ENCODE measurements around the gene ZFHX2.

DNA sequence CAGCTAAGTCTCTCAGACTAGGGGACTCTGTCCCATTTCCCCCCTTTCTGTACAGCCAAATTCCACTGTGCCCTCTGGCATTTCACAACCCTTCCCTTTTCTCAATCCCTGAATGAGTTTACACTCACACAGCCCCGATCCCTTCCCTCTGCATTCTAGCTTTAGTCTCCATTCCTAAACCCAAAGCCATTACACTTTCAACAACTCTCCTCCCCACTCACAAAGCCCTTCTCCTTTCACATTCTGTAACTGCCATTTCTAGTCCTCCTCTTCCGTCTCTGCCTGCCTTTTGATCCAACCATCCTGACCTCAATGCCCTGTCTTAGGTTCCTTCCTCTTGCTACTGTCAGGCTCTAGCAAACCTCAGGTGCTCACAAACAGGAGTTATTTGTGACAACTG lies 3.6 kb downstream of the ZFHX2 start:
- no peak for TF ChIP-seq EZH2 (IDR thresholded peaks at IDR 0.05; ENCODE audit: borderline replicate concordance, low read depth, low read length, severe bottlenecking)
- TF ChIP-seq, protein P1, sequence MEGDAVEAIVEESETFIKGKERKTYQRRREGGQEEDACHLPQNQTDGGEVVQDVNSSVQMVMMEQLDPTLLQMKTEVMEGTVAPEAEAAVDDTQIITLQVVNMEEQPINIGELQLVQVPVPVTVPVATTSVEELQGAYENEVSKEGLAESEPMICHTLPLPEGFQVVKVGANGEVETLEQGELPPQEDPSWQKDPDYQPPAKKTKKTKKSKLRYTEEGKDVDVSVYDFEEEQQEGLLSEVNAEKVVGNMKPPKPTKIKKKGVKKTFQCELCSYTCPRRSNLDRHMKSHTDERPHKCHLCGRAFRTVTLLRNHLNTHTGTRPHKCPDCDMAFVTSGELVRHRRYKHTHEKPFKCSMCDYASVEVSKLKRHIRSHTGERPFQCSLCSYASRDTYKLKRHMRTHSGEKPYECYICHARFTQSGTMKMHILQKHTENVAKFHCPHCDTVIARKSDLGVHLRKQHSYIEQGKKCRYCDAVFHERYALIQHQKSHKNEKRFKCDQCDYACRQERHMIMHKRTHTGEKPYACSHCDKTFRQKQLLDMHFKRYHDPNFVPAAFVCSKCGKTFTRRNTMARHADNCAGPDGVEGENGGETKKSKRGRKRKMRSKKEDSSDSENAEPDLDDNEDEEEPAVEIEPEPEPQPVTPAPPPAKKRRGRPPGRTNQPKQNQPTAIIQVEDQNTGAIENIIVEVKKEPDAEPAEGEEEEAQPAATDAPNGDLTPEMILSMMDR (IDR thresholded peaks at IDR 0.05; ENCODE audit: borderline replicate concordance, extremely low read depth, low read length, poor library complexity, severe bottlenecking) = no peak
